ENCODE measurements around the gene PAPSS2.

DNA sequence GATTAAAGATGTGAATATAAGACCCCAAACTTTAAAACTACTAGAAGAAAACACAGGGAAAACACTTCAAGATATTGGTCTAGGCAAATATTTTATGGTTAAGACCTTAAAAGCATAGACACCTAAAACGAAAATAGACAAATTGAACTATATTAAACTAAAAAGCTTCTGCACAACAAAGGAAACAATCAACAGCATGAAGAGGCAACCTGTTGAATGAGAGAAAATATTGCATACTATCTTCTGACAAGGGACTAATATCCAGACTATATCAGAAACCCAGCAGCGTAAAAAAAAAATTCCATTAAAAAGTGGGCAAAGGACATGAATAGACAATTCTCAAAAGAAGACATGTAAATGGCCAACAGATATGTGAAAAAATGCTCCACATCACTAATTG is 18.6 kb downstream of the PAPSS2 start:
- TF ChIP-seq, protein P1, sequence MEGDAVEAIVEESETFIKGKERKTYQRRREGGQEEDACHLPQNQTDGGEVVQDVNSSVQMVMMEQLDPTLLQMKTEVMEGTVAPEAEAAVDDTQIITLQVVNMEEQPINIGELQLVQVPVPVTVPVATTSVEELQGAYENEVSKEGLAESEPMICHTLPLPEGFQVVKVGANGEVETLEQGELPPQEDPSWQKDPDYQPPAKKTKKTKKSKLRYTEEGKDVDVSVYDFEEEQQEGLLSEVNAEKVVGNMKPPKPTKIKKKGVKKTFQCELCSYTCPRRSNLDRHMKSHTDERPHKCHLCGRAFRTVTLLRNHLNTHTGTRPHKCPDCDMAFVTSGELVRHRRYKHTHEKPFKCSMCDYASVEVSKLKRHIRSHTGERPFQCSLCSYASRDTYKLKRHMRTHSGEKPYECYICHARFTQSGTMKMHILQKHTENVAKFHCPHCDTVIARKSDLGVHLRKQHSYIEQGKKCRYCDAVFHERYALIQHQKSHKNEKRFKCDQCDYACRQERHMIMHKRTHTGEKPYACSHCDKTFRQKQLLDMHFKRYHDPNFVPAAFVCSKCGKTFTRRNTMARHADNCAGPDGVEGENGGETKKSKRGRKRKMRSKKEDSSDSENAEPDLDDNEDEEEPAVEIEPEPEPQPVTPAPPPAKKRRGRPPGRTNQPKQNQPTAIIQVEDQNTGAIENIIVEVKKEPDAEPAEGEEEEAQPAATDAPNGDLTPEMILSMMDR (IDR thresholded peaks at IDR 0.05; ENCODE audit: extremely low read depth in 1 of 2, insufficient read depth in 1 of 2, low read depth in 1 of 2, low read length in 2 of 2): no peak
- TF ChIP-seq, protein P2, sequence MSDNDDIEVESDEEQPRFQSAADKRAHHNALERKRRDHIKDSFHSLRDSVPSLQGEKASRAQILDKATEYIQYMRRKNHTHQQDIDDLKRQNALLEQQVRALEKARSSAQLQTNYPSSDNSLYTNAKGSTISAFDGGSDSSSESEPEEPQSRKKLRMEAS (IDR thresholded peaks at IDR 0.05; ENCODE audit: insufficient read depth, insufficient read length): no peak
- TF ChIP-seq POLR2A (IDR thresholded peaks at IDR 0.05; ENCODE audit: low read depth, low read length) (no peak), EZH2 (IDR thresholded peaks at IDR 0.05; ENCODE audit: borderline replicate concordance, low read depth, low read length, severe bottlenecking) (no peak), MYC (IDR thresholded peaks at IDR 0.05; ENCODE audit: low read depth, low read length) (no peak), POLR2AphosphoS5 (IDR thresholded peaks at IDR 0.05; ENCODE audit: insufficient read depth, low read depth, low read length) (no peak), FOS (IDR thresholded peaks at IDR 0.05; ENCODE audit: borderline replicate concordance, insufficient read depth, low read length) (no peak), GATA2 (IDR thresholded peaks at IDR 0.05; ENCODE audit: insufficient read depth, insufficient read length, low read depth, low read length) (no peak)

All from endothelial cell of umbilical vein (primary cell).